Left lung (tissue), 10 donors: ENCODE results near the gene PCDH17. TPM values are rescaled to one million over a fixed set of nuclear protein-coding genes. Genes with fewer than 3 reads are reported as not detected.

Source experiments
- ATAC-seq: fragments of 200-7000 bp; cut with Tn5 transposase; one replicate; pipeline ENCODE4 v1.9.1; 2020; ENCODE audit warnings: moderate library complexity
- DNase-seq, 4 donors: peaks; one replicate each; pipeline ENCODE4 v3.0.0-alpha.2; 2013 to 2020
- H3K27ac ChIP-seq, 2 donors: fragments of 200-600 bp; sonication (generic) in 1 of 2; one replicate each; pipeline versions ENCODE4 v1.5.0 to v1.8.0; 2020 to 2021
- H3K27me3 ChIP-seq, 2 donors: fragments of 200-600 bp; sonication (generic) in 1 of 2; one replicate each; pipeline versions ENCODE4 v1.5.0 to v1.8.0; 2020 to 2021
- H3K36me3 ChIP-seq, 2 donors: fragments of 200-600 bp; sonication (generic) in 1 of 2; one replicate each; pipeline versions ENCODE4 v1.5.0 to v1.8.0; 2020 to 2021
- H3K4me1 ChIP-seq, 2 donors: fragments of 200-600 bp; one replicate each; pipeline ENCODE4 v1.8.0; 2021
- H3K4me3 ChIP-seq, 2 donors: fragments of 200-600 bp; sonication (generic) in 1 of 2; one replicate each; pipeline versions ENCODE4 v1.5.0 to v1.8.0; 2020 to 2021; ENCODE audit warnings: mild to moderate bottlenecking in 1 of 2
- H3K9me3 ChIP-seq, 2 donors: fragments of 200-600 bp; sonication (generic) in 1 of 2; one replicate each; pipeline versions ENCODE4 v1.5.0 to v1.8.0; 2020 to 2021
- intact Hi-C, 2 donors: fragments of 100-400 bp; cut with DNase I; formaldehyde crosslinking; loops; one replicate each; pipeline versions ENCODE4 v1.11.2 to v1.14.2; 2022
- polyA plus RNA-seq, 6 donors: library from polyadenylated mRNA; unstranded; fragments of 120-200 nt; gene quantifications; one replicate each; pipeline ENCODE4 v1.2.1, GENCODE V29; 2013; ENCODE audit not compliant: insufficient read length in 6 of 6
- total RNA-seq, 2 donors: library from RNA; stranded (reverse); fragmentation: NEBNext Ultra II Directional; extraction: Animal tissue kit (Norgen Biotek cat#: 25700); gene quantifications; one replicate each; pipeline ENCODE4 v1.2.1, GENCODE V29; 2021
- TF ChIP-seq, protein P1 (sequence below), 2 donors: fragments of 200-600 bp; sonication (generic) in 1 of 2; IDR thresholded peaks; one replicate each; pipeline versions ENCODE4 v1.5.0 to v1.8.0; 2021; ENCODE audit warnings: antibody characterized with exemption in 2 of 2
- donor health status: DM: no; HTN: yes; CAD: no.
- donor health status: DM: no; HTN: no; CAD: no.

Gene PCDH17
- total and polyA plus RNA-seq, 8 donors = 16.1 to 44.1 (median 21.6) TPM

DNA sequence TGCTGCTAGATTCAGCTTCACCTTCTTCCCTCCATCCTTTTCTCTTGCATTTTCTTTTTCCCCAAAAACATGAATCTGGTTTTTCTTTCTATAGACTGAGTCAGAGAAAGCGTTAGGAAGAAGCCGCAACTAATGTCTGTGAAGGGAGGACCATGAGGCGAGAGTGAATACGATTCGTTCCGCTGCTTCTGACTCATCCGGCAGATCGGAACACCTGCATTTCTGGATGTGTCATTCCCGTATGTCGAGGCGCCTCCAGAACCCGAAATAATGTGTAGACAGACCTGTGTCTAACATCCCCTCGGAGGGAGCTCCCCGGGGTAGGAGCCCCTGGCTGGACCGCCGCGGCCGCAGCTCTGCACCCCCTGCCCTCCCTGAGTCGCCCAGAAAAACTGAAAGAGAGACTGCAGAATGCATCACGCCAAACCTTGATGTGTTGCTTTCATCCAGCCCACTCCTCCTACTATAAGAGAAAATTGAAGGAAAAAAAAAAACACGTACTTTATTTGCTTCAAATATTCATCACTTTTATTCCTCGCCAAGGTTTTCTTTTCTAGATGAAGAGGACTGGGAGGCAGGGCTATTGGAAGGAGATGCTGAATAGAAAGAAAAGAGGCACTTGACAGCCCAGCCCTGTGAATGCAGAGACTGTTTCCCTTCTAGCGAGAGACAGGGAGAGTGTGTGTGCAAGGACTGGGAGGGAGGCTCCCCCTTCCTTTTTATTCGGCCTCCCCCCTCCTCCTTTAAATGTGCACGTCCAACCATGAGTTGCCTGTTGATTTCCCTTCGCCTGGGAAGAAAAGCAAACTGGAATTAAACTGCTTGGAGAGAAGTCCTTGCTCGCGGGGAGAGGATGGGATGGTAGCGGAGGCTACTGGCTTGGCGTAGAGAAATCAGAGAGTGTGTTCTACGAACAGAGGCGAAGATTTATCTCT lies 616 bp upstream of the PCDH17 start:
- intact Hi-C loops = no loop called here
- ATAC-seq = peak; percentile 24
- Histone ChIP-seq H3K36me3 (no peaks in the 10 kb centered on the region), H3K9me3 (no peaks in the 10 kb centered on the region), H3K4me1 (peaks cover 21 to 28% of the 10 kb centered on the region in 2 donors), H3K4me3 (peak overlapping the region; percentile 33 to 42), H3K27ac (peak overlapping the region; percentile 51 to 55), H3K27me3 (peaks cover 53 to 89% of the 10 kb centered on the region in 2 donors)
- TF ChIP-seq, protein P1, sequence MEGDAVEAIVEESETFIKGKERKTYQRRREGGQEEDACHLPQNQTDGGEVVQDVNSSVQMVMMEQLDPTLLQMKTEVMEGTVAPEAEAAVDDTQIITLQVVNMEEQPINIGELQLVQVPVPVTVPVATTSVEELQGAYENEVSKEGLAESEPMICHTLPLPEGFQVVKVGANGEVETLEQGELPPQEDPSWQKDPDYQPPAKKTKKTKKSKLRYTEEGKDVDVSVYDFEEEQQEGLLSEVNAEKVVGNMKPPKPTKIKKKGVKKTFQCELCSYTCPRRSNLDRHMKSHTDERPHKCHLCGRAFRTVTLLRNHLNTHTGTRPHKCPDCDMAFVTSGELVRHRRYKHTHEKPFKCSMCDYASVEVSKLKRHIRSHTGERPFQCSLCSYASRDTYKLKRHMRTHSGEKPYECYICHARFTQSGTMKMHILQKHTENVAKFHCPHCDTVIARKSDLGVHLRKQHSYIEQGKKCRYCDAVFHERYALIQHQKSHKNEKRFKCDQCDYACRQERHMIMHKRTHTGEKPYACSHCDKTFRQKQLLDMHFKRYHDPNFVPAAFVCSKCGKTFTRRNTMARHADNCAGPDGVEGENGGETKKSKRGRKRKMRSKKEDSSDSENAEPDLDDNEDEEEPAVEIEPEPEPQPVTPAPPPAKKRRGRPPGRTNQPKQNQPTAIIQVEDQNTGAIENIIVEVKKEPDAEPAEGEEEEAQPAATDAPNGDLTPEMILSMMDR (IDR thresholded peaks at IDR 0.05) = no peak
- DNase-seq = peak in 1 of 4 donors; percentile 57

- TF ChIP-seq, protein P1 (IDR thresholded peaks at IDR 0.05) = no peak
- DNase-seq = peak in 2 of 4 donors; percentile 42 to 78
- ATAC-seq = peak; percentile 2
- intact Hi-C loops = no loop called here
- Histone ChIP-seq H3K4me3 (peak overlapping the region; percentile 33 to 42), H3K27ac (peak overlapping the region; percentile 26 to 55), H3K36me3 (no peaks in the 10 kb centered on the region), H3K4me1 (peaks cover 21 to 28% of the 10 kb centered on the region in 2 donors), H3K9me3 (no peaks in the 10 kb centered on the region), H3K27me3 (peaks cover 53 to 85% of the 10 kb centered on the region in 2 donors)
Observed at GRCh38 chr13:57632276-57633140, 964 bp downstream of the PCDH17 start.

DNA sequence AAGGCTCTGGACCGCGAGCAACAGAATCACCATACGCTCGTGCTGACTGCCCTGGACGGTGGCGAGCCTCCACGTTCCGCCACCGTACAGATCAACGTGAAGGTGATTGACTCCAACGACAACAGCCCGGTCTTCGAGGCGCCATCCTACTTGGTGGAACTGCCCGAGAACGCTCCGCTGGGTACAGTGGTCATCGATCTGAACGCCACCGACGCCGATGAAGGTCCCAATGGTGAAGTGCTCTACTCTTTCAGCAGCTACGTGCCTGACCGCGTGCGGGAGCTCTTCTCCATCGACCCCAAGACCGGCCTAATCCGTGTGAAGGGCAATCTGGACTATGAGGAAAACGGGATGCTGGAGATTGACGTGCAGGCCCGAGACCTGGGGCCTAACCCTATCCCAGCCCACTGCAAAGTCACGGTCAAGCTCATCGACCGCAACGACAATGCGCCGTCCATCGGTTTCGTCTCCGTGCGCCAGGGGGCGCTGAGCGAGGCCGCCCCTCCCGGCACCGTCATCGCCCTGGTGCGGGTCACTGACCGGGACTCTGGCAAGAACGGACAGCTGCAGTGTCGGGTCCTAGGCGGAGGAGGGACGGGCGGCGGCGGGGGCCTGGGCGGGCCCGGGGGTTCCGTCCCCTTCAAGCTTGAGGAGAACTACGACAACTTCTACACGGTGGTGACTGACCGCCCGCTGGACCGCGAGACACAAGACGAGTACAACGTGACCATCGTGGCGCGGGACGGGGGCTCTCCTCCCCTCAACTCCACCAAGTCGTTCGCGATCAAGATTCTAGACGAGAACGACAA lies 1.8 kb downstream of the PCDH17 start:
- DNase-seq (peak; percentile 38 to 80 (median 56)), ATAC-seq (peak; percentile 55)
- peaks cover 21 to 28% of the 10 kb centered on the region in 2 donors for H3K4me1 ChIP-seq
- H3K36me3 ChIP-seq = no peaks in the 10 kb centered on the region
- H3K27me3 ChIP-seq = peaks cover 53 to 77% of the 10 kb centered on the region in 2 donors
- H3K4me3 ChIP-seq = peak overlapping the region; percentile 33 to 42
- no peaks in the 10 kb centered on the region for H3K9me3 ChIP-seq
- H3K27ac ChIP-seq = peak overlapping the region; percentile 26 to 55
- intact Hi-C loops = no loop called here
- TF ChIP-seq, protein P1 (IDR thresholded peaks at IDR 0.05) = peak; percentile 17 to 48

DNA sequence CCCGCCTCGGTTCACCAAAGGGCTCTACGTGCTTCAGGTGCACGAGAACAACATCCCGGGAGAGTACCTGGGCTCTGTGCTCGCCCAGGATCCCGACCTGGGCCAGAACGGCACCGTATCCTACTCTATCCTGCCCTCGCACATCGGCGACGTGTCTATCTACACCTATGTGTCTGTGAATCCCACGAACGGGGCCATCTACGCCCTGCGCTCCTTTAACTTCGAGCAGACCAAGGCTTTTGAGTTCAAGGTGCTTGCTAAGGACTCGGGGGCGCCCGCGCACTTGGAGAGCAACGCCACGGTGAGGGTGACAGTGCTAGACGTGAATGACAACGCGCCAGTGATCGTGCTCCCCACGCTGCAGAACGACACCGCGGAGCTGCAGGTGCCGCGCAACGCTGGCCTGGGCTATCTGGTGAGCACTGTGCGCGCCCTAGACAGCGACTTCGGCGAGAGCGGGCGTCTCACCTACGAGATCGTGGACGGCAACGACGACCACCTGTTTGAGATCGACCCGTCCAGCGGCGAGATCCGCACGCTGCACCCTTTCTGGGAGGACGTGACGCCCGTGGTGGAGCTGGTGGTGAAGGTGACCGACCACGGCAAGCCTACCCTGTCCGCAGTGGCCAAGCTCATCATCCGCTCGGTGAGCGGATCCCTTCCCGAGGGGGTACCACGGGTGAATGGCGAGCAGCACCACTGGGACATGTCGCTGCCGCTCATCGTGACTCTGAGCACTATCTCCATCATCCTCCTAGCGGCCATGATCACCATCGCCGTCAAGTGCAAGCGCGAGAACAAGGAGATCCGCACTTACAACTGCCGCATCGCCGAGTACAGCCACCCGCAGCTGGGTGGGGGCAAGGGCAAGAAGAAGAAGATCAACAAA lies 2.6 kb downstream of the PCDH17 start:
- Histone ChIP-seq H3K36me3 (no peaks in the 10 kb centered on the region), H3K4me3 (peak overlapping the region; percentile 33 to 42), H3K27me3 (peaks cover 53 to 69% of the 10 kb centered on the region in 2 donors), H3K4me1 (peaks cover 21 to 28% of the 10 kb centered on the region in 2 donors), H3K27ac (peak overlapping the region; percentile 26 to 55), H3K9me3 (no peaks in the 10 kb centered on the region)
- DNase-seq = peak in 2 of 4 donors; percentile 15 to 76
- intact Hi-C loops = no loop called here
- ATAC-seq = no peak
- TF ChIP-seq, protein P1 (IDR thresholded peaks at IDR 0.05) = no peak
